ENCODE data around the gene SMIM38. TPM values are rescaled to one million over a fixed set of nuclear protein-coding genes. Genes with fewer than 3 reads are reported as not detected.
A peak's percentile ranks its signal among the peaks of the same experiment; 100 is the strongest.

Gene SMIM38
- 1 to 10 TPM; 2.3 to 5.5 TPM for total RNA-seq

- H3K36me3 Mint-ChIP-seq (ENCODE audit: insufficient read depth in 2 of 2), result no peaks in the 10 kb centered on the region
- H3K4me1 Mint-ChIP-seq (ENCODE audit: low read depth), result no peaks in the 10 kb centered on the region
- H3K9me3 Mint-ChIP-seq, result no peaks in the 10 kb centered on the region
- peak in 1 of 2 donors; percentile 15 for DNase-seq
- peak within 1 kb of the TSS; percentile 44 for H3K27ac Mint-ChIP-seq
- H3K27me3 Mint-ChIP-seq (ENCODE audit: low read depth), result no peaks in the 10 kb centered on the region
- H3K4me3 Mint-ChIP-seq, result peak within 1 kb of the TSS; percentile 48 to 51
- peak; percentile 25 to 76 for ATAC-seq (replicated peaks in 1 of 2)
Observed at GRCh38 chr11:69155302-69156234, at the start of gene SMIM38. TSS of gene SMIM38 (plus strand) at chr11:69155935. CDS start at chr11:69157847, 1,912 bp downstream.

GRCh38 chr11:69106031-69106811, 49.5 kb upstream of the SMIM38 start:
- ATAC-seq (replicated peaks in 1 of 2), result no peak
- Mint-ChIP-seq H3K4me3 (no peak overlapping the region), H3K27me3 (ENCODE audit: low read depth) (no peaks in the 10 kb centered on the region), H3K4me1 (ENCODE audit: low read depth) (peaks cover 5% of the 10 kb centered on the region), H3K9me3 (peaks cover 5 to 6% of the 10 kb centered on the region in 2 donors), H3K36me3 (ENCODE audit: insufficient read depth in 2 of 2) (peaks cover 0 to 1% of the 10 kb centered on the region in 2 donors), H3K27ac (no peak overlapping the region)
- no peak for DNase-seq

- H3K27me3 Mint-ChIP-seq (ENCODE audit: low read depth), result no peaks in the 10 kb centered on the region
- peaks cover 5 to 6% of the 10 kb centered on the region in 2 donors for H3K9me3 Mint-ChIP-seq
- no peak overlapping the region for H3K27ac Mint-ChIP-seq
- ATAC-seq (replicated peaks in 1 of 2) (no peak), DNase-seq (no peak)
- H3K4me1 Mint-ChIP-seq (ENCODE audit: low read depth), result peaks cover 5% of the 10 kb centered on the region
- no peak overlapping the region for H3K4me3 Mint-ChIP-seq
- peaks cover 0 to 1% of the 10 kb centered on the region in 2 donors for H3K36me3 Mint-ChIP-seq (ENCODE audit: insufficient read depth in 2 of 2)
Observed at GRCh38 chr11:69107413-69107812, 48.3 kb upstream of the SMIM38 start.

DNA sequence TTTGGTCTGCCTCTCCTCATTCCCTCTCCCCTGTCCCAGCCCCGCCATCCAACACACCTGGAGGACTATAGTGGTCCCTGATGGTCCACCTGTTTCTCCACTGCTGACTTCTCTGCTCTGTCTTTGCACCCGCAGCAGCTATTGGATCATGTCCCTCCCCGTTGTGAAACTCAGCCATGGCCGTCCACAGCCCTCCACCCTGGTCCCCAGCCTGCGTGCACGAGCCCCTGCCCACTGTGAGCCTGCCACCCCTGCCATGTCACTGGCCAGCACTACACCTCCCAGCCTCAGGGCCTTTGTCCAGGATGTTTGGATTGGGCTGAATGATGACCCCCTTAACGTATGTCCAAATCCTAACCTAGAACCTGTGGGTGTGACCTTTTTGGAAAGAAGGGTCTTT, 47.7 kb upstream of the SMIM38 start:
- H3K27me3 Mint-ChIP-seq (ENCODE audit: low read depth), result no peaks in the 10 kb centered on the region
- H3K4me3 Mint-ChIP-seq, result no peak overlapping the region
- peaks cover 5% of the 10 kb centered on the region for H3K4me1 Mint-ChIP-seq (ENCODE audit: low read depth)
- H3K27ac Mint-ChIP-seq, result no peak overlapping the region
- H3K36me3 Mint-ChIP-seq (ENCODE audit: insufficient read depth in 2 of 2), result peaks cover 0 to 1% of the 10 kb centered on the region in 2 donors
- DNase-seq, result no peak
- ATAC-seq (replicated peaks in 1 of 2), result no peak
- H3K9me3 Mint-ChIP-seq, result peaks cover 5 to 6% of the 10 kb centered on the region in 2 donors

DNA sequence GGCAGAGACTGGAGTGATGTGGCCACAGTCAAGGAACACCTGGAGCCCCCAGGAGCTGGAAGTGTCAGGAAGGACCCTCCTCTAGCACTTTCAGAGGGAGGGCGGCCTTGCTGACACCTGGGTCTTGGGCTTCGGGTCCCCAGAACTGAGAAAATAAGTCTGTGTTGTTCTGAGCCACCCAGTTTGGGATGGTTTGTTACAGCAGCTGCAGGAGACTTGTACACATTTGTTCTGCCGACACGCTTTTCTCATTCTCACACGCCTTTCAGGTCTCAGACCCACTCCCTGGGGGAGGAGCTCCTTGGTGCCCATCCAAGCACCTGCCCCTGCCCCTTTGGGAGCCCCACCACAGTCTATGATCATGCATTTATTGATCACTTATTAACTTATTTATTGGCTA, 47.2 kb upstream of the SMIM38 start:
- Mint-ChIP-seq H3K27ac (no peak overlapping the region), H3K27me3 (ENCODE audit: low read depth) (no peaks in the 10 kb centered on the region), H3K4me1 (ENCODE audit: low read depth) (peaks cover 5% of the 10 kb centered on the region), H3K9me3 (peaks cover 5 to 6% of the 10 kb centered on the region in 2 donors), H3K4me3 (peak overlapping the region in 1 of 2 donors; percentile 22), H3K36me3 (ENCODE audit: insufficient read depth in 2 of 2) (peaks cover 0 to 1% of the 10 kb centered on the region in 2 donors)
- no peak for ATAC-seq (replicated peaks in 1 of 2)
- no peak for DNase-seq

GRCh38 chr11:69109101-69109500, 46.6 kb upstream of the SMIM38 start:
- H3K4me1 Mint-ChIP-seq (ENCODE audit: low read depth), result peaks cover 5% of the 10 kb centered on the region

DNA sequence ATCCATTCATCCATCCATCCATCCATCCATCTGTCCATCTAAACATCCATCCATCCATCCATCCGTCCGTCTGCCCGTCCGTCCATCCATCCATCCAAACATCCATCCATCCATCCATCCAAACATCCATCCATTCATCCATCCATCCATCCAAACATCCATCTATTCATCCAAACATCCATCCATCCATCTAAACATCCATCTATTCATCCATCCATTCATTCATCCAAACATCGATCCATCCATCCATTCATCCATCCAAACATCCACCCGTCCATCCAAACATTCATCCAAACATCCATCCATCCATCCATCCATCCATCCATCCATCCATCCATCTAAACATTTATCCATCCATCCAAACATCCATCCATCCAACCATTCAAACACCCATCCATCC, 45.3 kb upstream of the SMIM38 start:
- Mint-ChIP-seq H3K4me3 (no peak overlapping the region), H3K27ac (no peak overlapping the region)
- no peak for ATAC-seq (replicated peaks in 1 of 2)

More at GRCh38 chr11:69109101-69109500, 46.6 kb upstream of the SMIM38 start:
- peaks cover 0 to 1% of the 10 kb centered on the region in 2 donors for H3K36me3 Mint-ChIP-seq (ENCODE audit: insufficient read depth in 2 of 2)
- peaks cover 5 to 6% of the 10 kb centered on the region in 2 donors for H3K9me3 Mint-ChIP-seq
- DNase-seq, result no peak
- no peaks in the 10 kb centered on the region for H3K27me3 Mint-ChIP-seq (ENCODE audit: low read depth)
- ATAC-seq (replicated peaks in 1 of 2), result no peak
- no peak overlapping the region for H3K27ac Mint-ChIP-seq
- no peak overlapping the region for H3K4me3 Mint-ChIP-seq

GRCh38 chr11:69111624-69112542, 43.9 kb upstream of the SMIM38 start:
- Mint-ChIP-seq H3K36me3 (ENCODE audit: insufficient read depth in 2 of 2) (no peaks in the 10 kb centered on the region), H3K4me3 (no peak overlapping the region), H3K9me3 (peaks cover 5 to 6% of the 10 kb centered on the region in 2 donors), H3K27me3 (ENCODE audit: low read depth) (no peaks in the 10 kb centered on the region), H3K27ac (no peak overlapping the region), H3K4me1 (ENCODE audit: low read depth) (peaks cover under 1% of the 10 kb centered on the region)
- ATAC-seq (replicated peaks in 1 of 2) (no peak), DNase-seq (no peak)

More for the DNA sequence above, 45.3 kb upstream of the SMIM38 start:
- Mint-ChIP-seq H3K9me3 (peaks cover 5 to 6% of the 10 kb centered on the region in 2 donors), H3K4me1 (ENCODE audit: low read depth) (peaks cover 5% of the 10 kb centered on the region), H3K27me3 (ENCODE audit: low read depth) (no peaks in the 10 kb centered on the region), H3K36me3 (ENCODE audit: insufficient read depth in 2 of 2) (peaks cover 0 to 1% of the 10 kb centered on the region in 2 donors)
- DNase-seq, result no peak

- DNase-seq (no peak), ATAC-seq (replicated peaks in 1 of 2) (no peak)
- Mint-ChIP-seq H3K36me3 (ENCODE audit: insufficient read depth in 2 of 2) (no peaks in the 10 kb centered on the region), H3K9me3 (peaks cover 5 to 6% of the 10 kb centered on the region in 2 donors), H3K4me3 (no peak overlapping the region), H3K27ac (no peak overlapping the region), H3K27me3 (ENCODE audit: low read depth) (no peaks in the 10 kb centered on the region), H3K4me1 (ENCODE audit: low read depth) (no peaks in the 10 kb centered on the region)
Observed at GRCh38 chr11:69113226-69113625, 42.5 kb upstream of the SMIM38 start.

GRCh38 chr11:69113646-69114340, 41.9 kb upstream of the SMIM38 start:
- DNase-seq (no peak), ATAC-seq (replicated peaks in 1 of 2) (no peak)
- no peak overlapping the region for H3K4me3 Mint-ChIP-seq
- H3K4me1 Mint-ChIP-seq (ENCODE audit: low read depth), result no peaks in the 10 kb centered on the region
- H3K27ac Mint-ChIP-seq, result no peak overlapping the region
- H3K9me3 Mint-ChIP-seq, result peaks cover 5 to 6% of the 10 kb centered on the region in 2 donors
- no peaks in the 10 kb centered on the region for H3K36me3 Mint-ChIP-seq (ENCODE audit: insufficient read depth in 2 of 2)
- no peaks in the 10 kb centered on the region for H3K27me3 Mint-ChIP-seq (ENCODE audit: low read depth)

DNA sequence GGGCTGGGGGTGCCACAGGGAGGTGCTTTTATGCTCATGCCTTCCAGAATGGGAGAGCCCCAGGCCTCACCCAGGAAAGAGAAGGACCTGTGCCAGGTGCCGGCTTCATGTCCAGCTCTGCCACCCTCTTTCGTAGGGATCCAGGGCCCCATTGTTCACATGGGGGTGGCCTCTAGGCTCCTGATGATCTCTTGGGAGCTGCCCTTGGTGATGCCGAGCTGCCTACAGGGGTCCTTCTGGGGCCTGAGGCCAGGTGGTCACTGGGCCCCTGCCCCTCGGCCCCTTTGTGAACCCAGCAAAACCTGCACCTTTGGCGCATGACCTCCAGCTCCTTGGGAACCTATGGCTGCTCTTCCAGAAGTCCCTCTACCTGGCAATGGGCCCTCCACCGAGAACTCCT, 41.4 kb upstream of the SMIM38 start:
- Mint-ChIP-seq H3K9me3 (peaks cover 5 to 6% of the 10 kb centered on the region in 2 donors), H3K27me3 (ENCODE audit: low read depth) (no peaks in the 10 kb centered on the region), H3K27ac (no peak overlapping the region), H3K4me1 (ENCODE audit: low read depth) (no peaks in the 10 kb centered on the region), H3K4me3 (no peak overlapping the region), H3K36me3 (ENCODE audit: insufficient read depth in 2 of 2) (no peaks in the 10 kb centered on the region)
- DNase-seq (no peak), ATAC-seq (replicated peaks in 1 of 2) (no peak)

All from activated T-cell treated with anti-CD3 and anti-CD28 coated beads, Interleukin-2, amount 50 U/mL, for 72 hours (primary cell).